ENCODE data around the gene ZNF831.

DNA sequence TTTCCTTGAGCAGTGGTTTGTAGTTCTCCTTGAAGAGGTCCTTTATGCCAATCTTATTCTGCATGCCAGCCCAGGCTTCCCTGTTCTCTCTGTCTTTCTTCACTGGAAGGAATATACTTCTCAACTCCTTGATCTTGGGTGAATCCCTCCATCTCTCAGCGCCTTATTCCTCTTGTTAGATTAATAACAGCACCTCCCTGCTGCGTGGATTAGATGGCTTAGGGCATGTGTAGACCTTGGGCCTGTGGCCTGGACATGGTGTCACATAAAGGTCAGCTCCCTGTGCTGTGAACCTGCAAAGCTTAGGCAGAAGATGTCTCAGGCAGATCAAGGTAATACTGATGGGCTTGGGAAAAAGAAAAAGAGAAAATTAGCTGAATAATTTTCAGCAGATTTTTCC, 18.3 kb downstream of the ZNF831 start:
- TF ChIP-seq, protein P1, sequence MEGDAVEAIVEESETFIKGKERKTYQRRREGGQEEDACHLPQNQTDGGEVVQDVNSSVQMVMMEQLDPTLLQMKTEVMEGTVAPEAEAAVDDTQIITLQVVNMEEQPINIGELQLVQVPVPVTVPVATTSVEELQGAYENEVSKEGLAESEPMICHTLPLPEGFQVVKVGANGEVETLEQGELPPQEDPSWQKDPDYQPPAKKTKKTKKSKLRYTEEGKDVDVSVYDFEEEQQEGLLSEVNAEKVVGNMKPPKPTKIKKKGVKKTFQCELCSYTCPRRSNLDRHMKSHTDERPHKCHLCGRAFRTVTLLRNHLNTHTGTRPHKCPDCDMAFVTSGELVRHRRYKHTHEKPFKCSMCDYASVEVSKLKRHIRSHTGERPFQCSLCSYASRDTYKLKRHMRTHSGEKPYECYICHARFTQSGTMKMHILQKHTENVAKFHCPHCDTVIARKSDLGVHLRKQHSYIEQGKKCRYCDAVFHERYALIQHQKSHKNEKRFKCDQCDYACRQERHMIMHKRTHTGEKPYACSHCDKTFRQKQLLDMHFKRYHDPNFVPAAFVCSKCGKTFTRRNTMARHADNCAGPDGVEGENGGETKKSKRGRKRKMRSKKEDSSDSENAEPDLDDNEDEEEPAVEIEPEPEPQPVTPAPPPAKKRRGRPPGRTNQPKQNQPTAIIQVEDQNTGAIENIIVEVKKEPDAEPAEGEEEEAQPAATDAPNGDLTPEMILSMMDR (IDR thresholded peaks at IDR 0.05; ENCODE audit: borderline replicate concordance, extremely low read depth, low read length, poor library complexity, severe bottlenecking), result no peak
- TF ChIP-seq EZH2 (IDR thresholded peaks at IDR 0.05; ENCODE audit: borderline replicate concordance, low read depth, low read length, severe bottlenecking), result no peak
